H1 (cell line): Measurements from ENCODE around the gene EXOSC5. TPM values are rescaled to one million over a fixed set of nuclear protein-coding genes. Genes with fewer than 3 reads are reported as not detected.
A peak's percentile ranks its signal among the peaks of the same experiment; 100 is the strongest.

Source experiments
- CTCF ChIA-PET: fragments of 300-600 bp; sonication (Branson Sonifier 250); formaldehyde crosslinking; loops from one replicate; lab custom pipeline; 2021; ENCODE audit not compliant: partially characterized antibody; lab: Charles Lee
- POLR2A ChIA-PET: fragments of 300-600 bp; sonication (Branson Sonifier 250); formaldehyde crosslinking; loops from one replicate; lab custom pipeline; 2021; ENCODE audit warnings: inconsistent platforms; ENCODE audit not compliant: partially characterized antibody; lab: Charles Lee
- DNase-seq, 2 experiments: peaks; one replicate each; pipeline versions ENCODE4 v3.0.0 to v3.0.0-alpha.2; 2010 to 2022; ENCODE audit warnings: low spot score in 2 of 2, low read depth in 1 of 2, mixed read lengths in 1 of 2
- FAIRE-seq: peaks from 2 replicates; lab custom pipeline; 2011; peaks lifted over from hg19 to GRCh38; lab: Jason Lieb, UNC
- H2AFZ ChIP-seq: 2 replicates; pipeline ENCODE4 v1.8.1; 2012; ENCODE audit warnings: low read length, inconsistent platforms
- H2AK5ac ChIP-seq: 2 replicates; pipeline ENCODE4 v1.6.1; 2013; ENCODE audit warnings: low read depth, low read length
- H2BK120ac ChIP-seq: replicated peaks from 2 replicates; pipeline ENCODE3; 2013; ENCODE audit warnings: low read depth, low read length, inconsistent platforms
- H2BK12ac ChIP-seq: 2 replicates; pipeline ENCODE4 v1.6.1; 2013; ENCODE audit warnings: low read depth, low read length
- H2BK15ac ChIP-seq: 2 replicates; pipeline ENCODE4 v1.6.1; 2013; ENCODE audit warnings: low read length
- H2BK20ac ChIP-seq: 2 replicates; pipeline ENCODE4 v1.6.1; 2013; ENCODE audit warnings: low read length
- H2BK5ac ChIP-seq: 2 replicates; pipeline ENCODE4 v1.6.1; 2013; ENCODE audit warnings: low read depth, low read length
- H3K14ac ChIP-seq: 2 replicates; pipeline ENCODE4 v1.6.1; 2013; ENCODE audit warnings: inconsistent platforms; ENCODE audit not compliant: insufficient read length
- H3K18ac ChIP-seq: 2 replicates; pipeline ENCODE4 v1.6.1; 2013; ENCODE audit warnings: low read length; ENCODE audit errors: extremely low read depth
- H3K23ac ChIP-seq: 2 replicates; pipeline ENCODE4 v1.6.1; 2013; ENCODE audit warnings: inconsistent platforms; ENCODE audit not compliant: insufficient read length
- H3K23me2 ChIP-seq: 2 replicates; pipeline ENCODE4 v1.6.1; 2013; ENCODE audit warnings: low read depth, low read length
- H3K27ac ChIP-seq: 2 replicates; pipeline ENCODE4 v1.6.1; 2011; ENCODE audit warnings: low read depth, low read length, inconsistent platforms
- H3K27me3 ChIP-seq, 4 experiments: replicated peaks in 1 of 4; 1 replicate in 1 of 4; 2 replicates in 3 of 4; pipeline versions ENCODE4 v1.6.1 to v1.8.1; 2011 to 2013; ENCODE audit warnings: low read length in 3 of 4, mild to moderate bottlenecking in 3 of 4, inconsistent platforms in 2 of 4, mixed read lengths in 2 of 4, moderate library complexity in 1 of 4; ENCODE audit not compliant: control insufficient read depth in 3 of 4, insufficient read depth in 3 of 4; ENCODE audit errors: extremely low read depth in 1 of 4
- H3K36me3 ChIP-seq, 4 experiments: 2 replicates each; pipeline versions ENCODE4 v1.6.1 to v1.8.1; 2011 to 2013; ENCODE audit warnings: mild to moderate bottlenecking in 4 of 4, low read length in 3 of 4, moderate library complexity in 2 of 4, control low read depth in 1 of 4, inconsistent platforms in 1 of 4; ENCODE audit not compliant: insufficient read depth in 4 of 4, control insufficient read depth in 2 of 4
- H3K4ac ChIP-seq: replicated peaks from 2 replicates; pipeline ENCODE3; 2013; ENCODE audit warnings: low read length, low read depth, mixed read lengths, inconsistent platforms; ENCODE audit not compliant: insufficient read length
- H3K4me1 ChIP-seq, 4 experiments: replicated peaks in 1 of 4; 1 replicate in 1 of 4; 2 replicates in 3 of 4; pipeline versions ENCODE4 v1.6.1 to v1.8.1; 2011 to 2013; ENCODE audit warnings: low read length in 3 of 4, inconsistent platforms in 2 of 4, mixed read lengths in 1 of 4; ENCODE audit not compliant: insufficient read depth in 4 of 4, control insufficient read depth in 3 of 4
- H3K4me2 ChIP-seq, 2 experiments: 2 replicates each; pipeline versions ENCODE4 v1.6.1 to v1.8.1; 2011 to 2013; ENCODE audit warnings: low read depth in 2 of 2, low read length in 2 of 2, control low read depth in 1 of 2, inconsistent platforms in 1 of 2, mild to moderate bottlenecking in 1 of 2; ENCODE audit not compliant: insufficient read depth in 1 of 2
- H3K4me3 ChIP-seq, 4 experiments: fragments of 200-600, 300-600 bp in 1 of 4; sonication (generic), shearing (Covaris generic), sonication (Bioruptor Twin) in 1 of 4; 2 replicates each; pipeline versions ENCODE4 v1.5.1 to v1.8.1; 2011 to 2016; ENCODE audit warnings: low read length in 4 of 4, low read depth in 3 of 4, control low read depth in 2 of 4, inconsistent platforms in 2 of 4, mild to moderate bottlenecking in 2 of 4, mixed read lengths in 1 of 4, moderate library complexity in 1 of 4; ENCODE audit not compliant: insufficient read depth in 2 of 4; ENCODE audit errors: extremely low read depth in 1 of 4
- H3K56ac ChIP-seq: replicated peaks from 2 replicates; pipeline ENCODE3; 2013; ENCODE audit warnings: low read depth, mild to moderate bottlenecking, mixed read lengths, low read length, inconsistent platforms; ENCODE audit not compliant: insufficient read length
- H3K79me1 ChIP-seq: 2 replicates; pipeline ENCODE4 v1.6.1; 2013; ENCODE audit warnings: low read depth, low read length, control low read depth
- H3K79me2 ChIP-seq, 2 experiments: 2 replicates each; pipeline versions ENCODE4 v1.6.1 to v1.8.1; 2012 to 2013; ENCODE audit warnings: low read length in 2 of 2, mild to moderate bottlenecking in 2 of 2, inconsistent platforms in 1 of 2; ENCODE audit not compliant: insufficient read depth in 2 of 2, control insufficient read depth in 1 of 2
- H3K9ac ChIP-seq, 4 experiments: replicated peaks in 1 of 4; 1 replicate in 1 of 4; 2 replicates in 3 of 4; pipeline versions ENCODE4 v1.6.1 to v1.8.1; 2011 to 2013; ENCODE audit warnings: low read depth in 3 of 4, low read length in 3 of 4, control low read depth in 2 of 4, mild to moderate bottlenecking in 2 of 4, moderate library complexity in 2 of 4, inconsistent platforms in 1 of 4; ENCODE audit errors: extremely low read depth in 1 of 4
- H3K9me3 ChIP-seq, 2 experiments: 2 replicates each; pipeline versions ENCODE4 v1.6.1 to v1.8.1; 2012 to 2013; ENCODE audit warnings: mild to moderate bottlenecking in 2 of 2, moderate library complexity in 2 of 2, control low read depth in 1 of 2, inconsistent platforms in 1 of 2, low read depth in 1 of 2, low read length in 1 of 2, mixed read lengths in 1 of 2; ENCODE audit not compliant: insufficient read depth in 2 of 2
- H4K20me1 ChIP-seq, 2 experiments: replicated peaks in 1 of 2; 2 replicates each; pipeline versions ENCODE3 to v1.8.1; 2011 to 2013; ENCODE audit warnings: inconsistent platforms in 2 of 2, low read length in 2 of 2, mild to moderate bottlenecking in 1 of 2; ENCODE audit not compliant: insufficient read depth in 2 of 2, control insufficient read depth in 1 of 2
- H4K5ac ChIP-seq: 2 replicates; pipeline ENCODE4 v1.6.1; 2013; ENCODE audit warnings: low read length, low read depth, mixed read lengths, inconsistent platforms; ENCODE audit not compliant: insufficient read length
- H4K8ac ChIP-seq: 2 replicates; pipeline ENCODE4 v1.8.0; 2013; ENCODE audit warnings: mild to moderate bottlenecking, moderate library complexity, low read length, inconsistent platforms; ENCODE audit not compliant: insufficient read depth; ENCODE audit errors: extremely low read depth
- H4K91ac ChIP-seq: replicated peaks from 2 replicates; pipeline ENCODE3; 2013; ENCODE audit warnings: low read length, mixed read lengths, inconsistent platforms; ENCODE audit not compliant: insufficient read length
- CBX8 ChIP-seq: fragments of 300-800, 300-1000 bp; sonication (generic); IDR thresholded peaks from 2 replicates; pipeline ENCODE4 v1.7.1; 2016; ENCODE audit warnings: low read depth, low read length, borderline replicate concordance
- POLR2AphosphoS5 ChIP-seq: IDR thresholded peaks from 2 replicates; pipeline ENCODE4 v1.6.1; 2011; ENCODE audit warnings: low read depth, low read length
- WGBS, 2 experiments: shearing (Covaris generic) in 1 of 2; methylation state at CpG; one replicate each; pipeline versions ENCODE4 v1.1.6 to v1.1.7; 2013 to 2015; ENCODE audit warnings: low lambda C conversion rate in 2 of 2, mixed read lengths in 2 of 2, inconsistent platforms in 1 of 2, low coverage in 1 of 2, missing lambda C conversion rate in 1 of 2; ENCODE audit not compliant: insufficient replicate concordance in 2 of 2, insufficient coverage in 1 of 2, insufficient read length in 1 of 2; ENCODE audit errors: extremely low coverage in 1 of 2, missing lambda C conversion rate in 1 of 2; 5-methylcytosine and 5-hydroxymethylcytosine counted together
- polyA plus RNA-seq, 7 experiments: library from polyadenylated mRNA; depleted of rRNA in 3 of 7; stranded (reverse) in 5 of 7; unstranded in 2 of 7; fragments of >200 nt in 5 of 7; fragments of 200-250 nt in 2 of 7; gene quantifications; 1 replicate in 5 of 7; 2 replicates in 1 of 7; 4 replicates in 1 of 7; pipeline versions ENCODE4 v1.2.1 to v1.2.3, GENCODE V29; 2011 to 2013; ENCODE audit warnings: missing spikeins in 2 of 7, mixed read lengths in 2 of 7
- total RNA-seq: library from RNA; stranded (reverse); fragmentation: NEBNext Ultra II Directional; extraction: Animal tissue kit (Norgen Biotek cat#: 25700); gene quantifications from 2 replicates; pipeline ENCODE4 v1.2.1, GENCODE V29; 2021

The EXOSC5 gene
- total and polyA plus RNA-seq, 2 of the 8 experiments (the other 6 are each of a cell fraction or from before 2014, with no cell fraction given) = 56.2 to 92.8 TPM

DNA sequence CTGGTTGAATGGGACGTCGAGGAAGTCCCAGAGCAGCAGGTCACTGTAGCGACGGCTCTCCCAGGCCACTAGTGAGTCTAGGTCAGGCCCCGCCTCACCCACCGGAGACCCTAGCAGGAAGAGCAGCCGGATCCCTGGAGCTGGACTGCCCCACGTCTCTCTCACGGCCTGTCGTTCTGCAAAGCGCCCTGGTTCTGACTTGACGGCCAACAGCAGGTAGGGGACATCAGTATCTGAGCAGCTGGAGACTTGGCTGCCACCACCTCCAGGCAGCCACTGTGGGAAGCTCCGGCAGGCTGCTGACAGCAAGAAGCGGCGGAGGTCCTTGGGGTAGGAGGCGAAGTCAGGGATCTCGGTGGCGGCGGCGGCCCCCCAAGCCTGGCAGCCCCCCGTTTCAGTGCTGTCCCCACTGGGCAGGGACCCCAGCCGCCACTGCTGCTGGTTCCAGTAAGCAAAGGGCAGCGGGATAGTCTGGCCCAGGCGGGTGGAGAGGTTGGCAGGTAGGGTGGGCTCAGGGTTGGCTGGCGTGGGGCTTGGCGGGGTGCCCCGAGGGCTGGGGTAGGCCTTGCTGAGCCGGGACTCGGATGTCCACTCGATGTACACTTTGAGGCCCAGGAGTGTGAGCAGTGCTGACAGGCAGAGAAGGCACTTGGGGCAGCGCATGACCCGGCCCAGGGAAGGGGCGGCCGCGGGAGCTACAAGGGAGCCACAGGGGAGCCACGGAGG, 29.1 kb upstream of the EXOSC5 start:
- Histone ChIP-seq H2AFZ (no peak overlapping the region), H3K4me1 (peaks cover 0 to 18% (median 4%) of the 10 kb centered on the region in 4 experiments; a peak in 5 of 7 replicates), H2BK20ac (no peak overlapping the region), H3K14ac (no peak overlapping the region), H3K79me2 (no peaks in the 10 kb centered on the region), H4K20me1 (peaks cover 0 to 3% of the 10 kb centered on the region in 2 experiments), H3K9ac (peak overlapping the region in 1 of 4 experiments; percentile 40; a peak in 2 of 7 replicates), H3K27me3 (no peaks in the 10 kb centered on the region), H4K91ac (no peak overlapping the region), H3K9me3 (no peaks in the 10 kb centered on the region), H2AK5ac (no peak overlapping the region), H2BK5ac (no peak overlapping the region), H4K5ac (no peak overlapping the region), H3K27ac (no peak overlapping the region), H4K8ac (peak overlapping the region; percentile 39), H3K4me2 (peak overlapping the region; percentile 84 to 96), H2BK15ac (no peak overlapping the region), H3K36me3 (peaks cover 0 to 3% (median 2%) of the 10 kb centered on the region in 4 experiments; a peak in 3 of 8 replicates), H3K23me2 (peaks cover 10% of the 10 kb centered on the region), H2BK12ac (no peak overlapping the region), H3K4ac (no peak overlapping the region), H2BK120ac (no peak overlapping the region), H3K56ac (no peak overlapping the region), H3K79me1 (no peaks in the 10 kb centered on the region), H3K18ac (no peak overlapping the region), H3K23ac (no peak overlapping the region), H3K4me3 (peak overlapping the region in 2 of 4 experiments; percentile 40 to 77; a peak in 2 of 8 replicates)
- ChIA-PET CTCF (interaction anchor here (1.7 to 3.8 kb wide), 2 partner anchors 18 to 144 kb away, joined by 5 to 34 read pairs; no protein-coding TSS in a partner anchor), POLR2A (interaction anchor here (0.7 to 5.1 kb wide), 13 partner anchors 10 to 712 kb away, joined by 3 to 87 read pairs (median 4); partner anchors contain the start of genes B9D2, BCKDHA, DMAC2 and RPS19)
- no peak for DNase-seq
- 90% methylated on average over 32 of the region's 36 CpGs; no CpG with 5 or more reads in 1 of the 2 experiments for WGBS, 2 experiments
- TF ChIP-seq CBX8 (no peak), POLR2AphosphoS5 (0 out of 2 replicates have a peak, but pooled peaks have one; percentile 0)
- FAIRE-seq = no peak
